Left renal pelvis (tissue), 4 donors: ENCODE measurements around the gene CACNA1E. TPM values are rescaled to one million over a fixed set of nuclear protein-coding genes. Genes with fewer than 3 reads are reported as not detected.

Experiments used
- DNase-seq, 4 donors: peaks; one replicate each; pipeline ENCODE4 v3.0.0-alpha.2; 2013; ENCODE audit warnings: low read depth in 4 of 4, low spot score in 3 of 4
- polyA plus RNA-seq, 4 donors: library from polyadenylated mRNA; unstranded; fragments of 120-200 nt; gene quantifications; one replicate each; pipeline ENCODE4 v1.2.1, GENCODE V29; 2013; ENCODE audit not compliant: insufficient read length in 4 of 4

CACNA1E gene
- polyA plus RNA-seq, 4 donors, result 0.19 to 0.47 (median 0.41) TPM

- no peak for DNase-seq
These were observed 614 bp upstream of the CACNA1E start for GRCh38 chr1:181482521-181483284.

DNA sequence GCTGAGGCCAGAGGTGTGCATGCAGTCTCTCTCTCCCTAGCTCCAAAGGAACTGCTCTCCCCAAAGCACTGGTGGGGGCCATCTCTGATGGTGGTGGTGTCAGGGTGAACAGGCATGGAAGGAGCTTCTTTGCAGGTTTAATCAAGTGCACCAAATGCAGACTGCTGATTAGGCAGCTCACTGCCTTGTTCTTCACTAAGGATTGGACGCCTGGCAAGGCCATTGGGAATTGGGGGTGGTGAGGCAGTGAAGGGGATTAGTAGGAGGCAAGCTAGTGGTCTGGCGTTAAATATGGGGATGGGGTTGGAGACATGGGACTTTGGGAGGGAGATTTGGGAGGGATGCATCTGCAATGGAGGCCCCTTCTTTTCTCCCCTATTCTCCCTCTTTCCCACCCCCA is 1.5 kb downstream of the CACNA1E start:
- no peak for DNase-seq

DNA sequence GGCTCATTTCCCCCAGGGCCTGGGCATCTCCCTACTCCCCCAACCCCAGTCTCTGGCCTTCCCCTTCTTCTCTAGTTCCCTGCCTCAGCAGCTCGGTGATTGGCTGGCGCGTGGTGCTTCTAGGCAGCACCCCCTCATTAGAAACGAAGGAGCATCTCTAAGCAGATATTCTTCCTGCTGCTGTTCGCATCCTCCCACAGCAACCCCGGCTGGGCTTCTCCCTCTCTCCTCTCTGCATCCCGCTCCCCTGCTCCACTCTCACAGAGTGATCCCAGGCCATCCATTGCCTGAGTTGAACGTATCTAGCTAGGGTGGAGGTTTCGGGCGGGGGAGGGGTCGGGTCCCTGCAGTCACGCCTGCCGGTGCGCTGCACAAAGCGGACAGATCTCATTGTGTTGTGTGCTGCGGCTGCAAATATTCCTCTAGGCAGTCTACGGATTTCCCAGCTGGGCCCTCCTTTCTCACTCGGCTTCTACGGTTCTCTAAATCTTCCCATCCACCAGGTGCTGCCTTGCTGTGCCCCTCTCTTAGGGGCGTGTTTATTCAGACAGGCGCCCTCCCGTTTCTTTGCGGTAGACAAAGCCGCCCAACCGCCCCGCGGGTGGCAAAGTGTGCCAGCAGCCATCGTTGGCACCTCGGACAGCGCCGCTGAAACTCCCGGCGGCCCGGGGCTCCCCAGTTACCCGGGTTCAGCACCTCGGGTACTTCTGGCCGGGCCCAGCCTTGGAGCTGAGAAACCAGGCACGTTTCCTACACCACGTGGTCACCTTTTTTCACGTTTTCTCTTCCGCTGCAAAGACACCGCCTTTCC is 2.2 kb downstream of the CACNA1E start:
- DNase-seq, result peak in 1 of 4 donors; percentile 22

- DNase-seq, result no peak
These were observed 2.7 kb downstream of the CACNA1E start for GRCh38 chr1:181486098-181486420.

- no peak for DNase-seq
These were observed 5.5 kb downstream of the CACNA1E start for GRCh38 chr1:181488866-181489265.

GRCh38 chr1:181490276-181490675 is 7.0 kb downstream of the CACNA1E start:
- DNase-seq, result no peak

DNA sequence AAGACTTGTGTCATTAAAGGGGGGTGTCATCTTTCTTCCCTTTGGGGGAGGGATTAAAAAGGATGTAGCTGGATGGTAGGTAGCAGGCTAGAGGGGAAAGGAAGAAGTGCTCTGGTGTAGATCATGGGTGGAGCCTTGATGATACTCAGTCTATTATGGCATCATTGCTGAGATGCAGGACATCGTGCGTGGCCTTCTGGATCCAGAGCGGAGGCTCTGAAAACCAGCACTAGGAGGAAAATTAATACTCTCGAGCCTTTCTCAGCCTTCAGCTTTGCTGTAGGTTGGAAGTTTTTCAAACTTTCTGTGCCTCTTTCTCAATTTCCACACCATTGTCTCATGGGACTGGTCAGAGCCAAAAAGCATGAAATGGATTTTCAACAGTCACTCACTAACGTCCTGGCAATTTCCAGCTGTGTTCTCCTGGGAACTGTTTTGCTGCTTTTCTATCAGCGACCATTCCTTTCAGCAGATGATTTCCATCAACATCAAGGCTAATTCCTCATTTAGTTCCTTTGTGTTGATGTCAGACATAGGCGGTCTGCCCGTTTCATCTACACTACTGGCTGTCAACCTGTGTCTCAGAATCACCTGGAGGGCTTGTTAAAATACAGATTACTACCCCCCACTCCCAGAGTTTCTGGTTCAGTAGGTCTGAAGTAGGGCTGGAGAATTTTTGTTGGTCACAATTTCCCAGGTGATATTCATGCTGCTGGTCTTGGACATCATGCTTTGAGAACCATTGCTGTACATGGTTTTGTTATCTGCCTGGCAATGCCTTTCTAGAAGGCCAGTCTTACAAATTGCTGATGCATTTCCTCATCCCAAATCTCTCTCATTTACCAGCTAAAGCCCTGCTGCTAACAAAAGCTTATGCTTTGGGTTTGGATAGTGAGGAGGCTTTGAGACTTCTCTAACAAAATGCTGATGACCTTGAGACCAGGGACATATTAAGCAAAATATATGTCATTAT is 7.7 kb downstream of the CACNA1E start:
- DNase-seq, result peak in 1 of 4 donors; percentile 18

GRCh38 chr1:181493166-181493565 is 9.8 kb downstream of the CACNA1E start:
- no peak for DNase-seq

- no peak for DNase-seq
These were observed 10.6 kb downstream of the CACNA1E start for GRCh38 chr1:181493885-181494284.

- DNase-seq, result no peak
These were observed 13.4 kb downstream of the CACNA1E start for GRCh38 chr1:181496759-181497158.

GRCh38 chr1:181497870-181498269 is 14.6 kb downstream of the CACNA1E start:
- DNase-seq, result no peak

GRCh38 chr1:181499825-181500224 is 16.5 kb downstream of the CACNA1E start:
- no peak for DNase-seq

DNA sequence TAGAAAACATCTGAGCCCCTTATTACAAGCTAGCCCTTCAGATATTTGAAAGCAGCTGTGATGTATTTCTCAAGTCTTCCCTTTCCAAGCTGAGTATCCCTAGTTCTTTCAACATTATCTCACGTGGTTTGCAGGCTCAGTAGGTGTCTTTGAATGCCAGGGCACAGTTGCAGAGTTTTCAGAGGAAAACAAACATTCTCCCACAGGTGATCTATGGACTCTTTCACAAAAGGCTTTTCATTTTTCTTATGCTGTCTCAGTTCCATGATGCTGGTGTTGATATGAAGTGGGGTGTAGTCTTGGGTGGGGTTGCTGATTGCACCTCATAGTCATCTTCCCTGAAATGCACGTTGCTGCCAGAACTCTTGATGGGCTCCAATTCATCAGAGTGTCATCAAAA is 17.3 kb downstream of the CACNA1E start:
- no peak for DNase-seq

GRCh38 chr1:181501612-181502011 is 18.3 kb downstream of the CACNA1E start:
- no peak for DNase-seq

- no peak for DNase-seq
These were observed 20.0 kb downstream of the CACNA1E start for GRCh38 chr1:181503171-181503810.

GRCh38 chr1:181504399-181504842 is 21.1 kb downstream of the CACNA1E start:
- DNase-seq, result no peak

- no peak for DNase-seq
These were observed 23.4 kb downstream of the CACNA1E start for GRCh38 chr1:181506563-181507353.

DNA sequence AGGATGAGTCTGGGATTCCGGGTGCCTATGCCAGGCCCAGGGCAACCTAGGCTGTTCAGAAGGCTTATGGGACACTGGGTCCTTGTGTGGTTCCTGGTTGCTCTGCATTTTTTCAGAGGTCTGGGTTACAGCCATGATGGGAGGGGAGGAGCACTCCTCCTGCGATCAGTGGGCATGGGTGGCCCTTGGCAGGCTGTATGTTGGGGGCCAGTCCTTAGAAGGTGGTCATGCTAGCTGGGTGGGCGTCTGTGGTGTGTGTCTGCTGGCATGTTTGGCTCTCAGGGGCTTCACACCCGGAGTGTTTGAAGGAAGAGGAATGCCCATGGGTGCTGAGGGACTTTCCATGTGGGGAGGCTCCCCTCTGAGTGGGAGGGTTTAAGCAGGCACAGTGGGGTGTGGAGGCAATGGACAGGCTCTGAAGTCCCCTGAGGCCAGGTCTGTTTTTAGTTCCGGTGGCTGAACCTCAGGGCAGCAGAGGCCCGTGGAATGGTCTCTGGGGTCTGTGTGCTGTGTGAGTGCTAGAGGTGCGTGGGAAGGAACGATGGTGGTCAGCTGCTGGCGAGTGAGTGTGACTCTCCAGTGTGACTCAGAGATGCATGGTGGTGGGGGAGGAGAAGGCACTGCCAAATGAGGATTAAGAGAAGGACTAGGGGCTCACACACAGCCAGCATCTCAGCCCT is 25.3 kb downstream of the CACNA1E start:
- no peak for DNase-seq

DNA sequence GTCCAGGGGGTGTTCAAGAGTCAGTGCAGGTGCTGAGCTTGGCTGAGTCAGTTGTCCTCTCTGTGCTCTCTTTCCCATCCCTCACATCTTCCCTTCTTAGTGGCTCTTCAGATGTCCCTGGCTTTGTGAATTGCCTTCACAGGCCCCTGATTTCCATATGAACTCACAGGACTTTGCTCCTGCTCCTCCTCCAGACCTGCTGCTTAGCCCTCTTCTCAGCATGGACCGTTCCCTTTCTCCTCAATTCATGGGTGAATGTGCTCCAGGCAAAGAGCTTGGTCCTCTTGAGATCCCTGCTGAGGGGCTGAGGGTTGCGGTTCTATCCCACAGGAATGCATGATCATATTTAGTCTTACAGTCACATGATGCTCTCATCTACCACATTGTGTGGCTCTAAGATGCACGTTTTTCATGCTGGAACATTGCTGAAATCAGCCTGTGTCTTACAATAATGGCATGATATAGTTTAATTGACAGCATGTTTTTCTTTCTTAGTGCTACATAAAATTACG is 30.5 kb downstream of the CACNA1E start:
- no peak for DNase-seq
